Activated T-helper 2 cell treated with anti-CD3 and anti-CD28 coated beads, Interferon-gamma antibody, Interleukin-2, Interleukin-4, amounts not matched to agents 10 μg/mL and 5 μg/mL and 100 μg/mL, durations not matched to agents 14 hours and 24 hours and 36 hours (primary cell): ENCODE results near the gene DAB2. TPM values are rescaled to one million over a fixed set of nuclear protein-coding genes. Genes with fewer than 3 reads are reported as not detected.

Experiments used
- DNase-seq: peaks from one replicate; pipeline ENCODE4 v3.0.0; 2021; ENCODE audit warnings: low spot score
- H3K27ac Mint-ChIP-seq: one replicate; pipeline ENCODE4 v1.8.0; 2021; ENCODE audit warnings: mixed read lengths
- H3K27me3 Mint-ChIP-seq: one replicate; pipeline ENCODE4 v1.8.0; 2021; ENCODE audit warnings: low read depth, mixed read lengths
- H3K36me3 Mint-ChIP-seq: one replicate; pipeline ENCODE4 v1.8.0; 2021; ENCODE audit warnings: low read depth, mixed read lengths
- H3K4me1 Mint-ChIP-seq: one replicate; pipeline ENCODE4 v1.8.0; 2021; ENCODE audit warnings: low read depth, mixed read lengths
- H3K4me3 Mint-ChIP-seq: one replicate; pipeline ENCODE4 v1.8.0; 2021; ENCODE audit warnings: low read depth, mild to moderate bottlenecking, moderate library complexity, mixed read lengths
- H3K9me3 Mint-ChIP-seq: one replicate; pipeline ENCODE4 v1.8.0; 2021; ENCODE audit warnings: mixed read lengths
- intact Hi-C: fragments of 100-400 bp; cut with micrococcal nuclease; formaldehyde crosslinking; loops from one replicate; pipeline ENCODE4 v1.15.1; 2023
- total RNA-seq: library from RNA; stranded (reverse); gene quantifications from 2 replicates; pipeline ENCODE4 v1.2.3, GENCODE V29; 2022

Gene DAB2
- total RNA-seq, 1 donor from 2014 or later: not detected

DNA sequence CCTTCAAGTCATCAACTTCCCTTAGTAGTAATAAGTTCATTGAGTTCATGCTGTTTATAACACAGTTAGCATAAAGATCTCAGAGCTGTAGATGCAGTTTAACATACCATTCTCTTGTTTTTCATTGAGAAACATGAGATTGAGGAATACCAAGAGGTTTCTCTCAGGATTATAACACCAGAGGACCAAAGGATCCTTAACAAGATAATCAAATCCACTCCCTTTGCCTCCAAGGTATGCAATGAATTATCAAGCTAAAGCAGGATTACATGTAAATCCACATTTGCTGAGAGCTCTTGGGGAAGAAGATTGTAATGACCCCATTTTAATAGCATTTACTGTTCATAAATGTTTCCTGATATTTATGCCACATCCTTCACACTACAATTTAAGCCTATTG lies 35.1 kb upstream of the DAB2 start:
- H3K36me3 Mint-ChIP-seq: no peaks in the 10 kb centered on the region
- no peak for DNase-seq
- intact Hi-C loops: no loop called here
- no peak overlapping the region for H3K27ac Mint-ChIP-seq
- peaks cover 25% of the 10 kb centered on the region for H3K27me3 Mint-ChIP-seq
- H3K4me3 Mint-ChIP-seq: no peak overlapping the region
- H3K4me1 Mint-ChIP-seq: no peaks in the 10 kb centered on the region
- no peaks in the 10 kb centered on the region for H3K9me3 Mint-ChIP-seq

DNA sequence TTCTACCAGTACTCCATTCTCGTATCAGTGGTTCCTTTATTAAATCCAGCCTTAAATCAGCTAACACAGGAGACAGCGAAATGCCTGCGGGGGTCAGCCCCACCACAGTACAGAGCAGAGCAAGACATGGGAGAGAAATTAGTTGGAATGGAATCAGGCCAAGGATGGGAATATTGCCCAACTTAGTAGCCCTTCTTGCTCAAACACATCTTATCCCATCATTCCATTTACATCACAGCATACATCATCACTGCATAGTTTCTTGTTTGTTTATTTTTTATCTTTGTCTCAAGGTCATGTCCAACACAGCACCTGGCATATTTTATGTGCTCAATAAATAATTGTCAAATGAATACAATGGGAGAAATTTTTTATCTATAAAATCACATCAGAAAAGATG lies 34.3 kb upstream of the DAB2 start:
- no peaks in the 10 kb centered on the region for H3K9me3 Mint-ChIP-seq
- no peak overlapping the region for H3K4me3 Mint-ChIP-seq
- H3K36me3 Mint-ChIP-seq: no peaks in the 10 kb centered on the region
- no peaks in the 10 kb centered on the region for H3K4me1 Mint-ChIP-seq
- no peak overlapping the region for H3K27ac Mint-ChIP-seq
- intact Hi-C loops: no loop called here
- H3K27me3 Mint-ChIP-seq: peaks cover 25% of the 10 kb centered on the region
- no peak for DNase-seq

DNA sequence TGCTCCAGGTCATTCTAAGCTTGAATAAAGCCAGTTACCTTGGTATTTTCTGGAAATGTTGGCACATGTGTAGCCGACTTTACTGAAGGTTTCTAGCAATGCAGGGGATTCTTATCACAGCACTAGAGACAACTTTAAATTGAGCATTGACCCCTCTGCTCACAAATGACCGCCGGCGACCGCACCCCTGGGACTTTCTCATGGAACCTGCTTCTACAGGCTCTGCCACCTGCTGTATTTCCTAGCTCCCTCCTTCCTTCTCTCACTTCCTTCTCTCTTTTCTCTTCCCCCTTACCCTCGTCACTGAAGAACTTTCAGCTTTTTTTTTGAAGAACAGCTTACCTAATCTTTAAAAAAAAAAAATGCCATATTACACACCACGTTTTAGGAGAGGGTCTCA lies 30.9 kb upstream of the DAB2 start:
- Mint-ChIP-seq H3K27me3 (peaks cover 24% of the 10 kb centered on the region), H3K4me3 (no peak overlapping the region), H3K36me3 (no peaks in the 10 kb centered on the region), H3K9me3 (no peaks in the 10 kb centered on the region), H3K4me1 (no peaks in the 10 kb centered on the region), H3K27ac (no peak overlapping the region)
- no peak for DNase-seq
- intact Hi-C loops: no loop called here

GRCh38 chr5:39453606-39454005 lies 28.8 kb upstream of the DAB2 start:
- no peaks in the 10 kb centered on the region for H3K36me3 Mint-ChIP-seq
- H3K27ac Mint-ChIP-seq: no peak overlapping the region
- peaks cover 22% of the 10 kb centered on the region for H3K27me3 Mint-ChIP-seq
- no peaks in the 10 kb centered on the region for H3K4me1 Mint-ChIP-seq
- H3K9me3 Mint-ChIP-seq: no peaks in the 10 kb centered on the region
- intact Hi-C loops: no loop called here
- no peak for DNase-seq
- no peak overlapping the region for H3K4me3 Mint-ChIP-seq

DNA sequence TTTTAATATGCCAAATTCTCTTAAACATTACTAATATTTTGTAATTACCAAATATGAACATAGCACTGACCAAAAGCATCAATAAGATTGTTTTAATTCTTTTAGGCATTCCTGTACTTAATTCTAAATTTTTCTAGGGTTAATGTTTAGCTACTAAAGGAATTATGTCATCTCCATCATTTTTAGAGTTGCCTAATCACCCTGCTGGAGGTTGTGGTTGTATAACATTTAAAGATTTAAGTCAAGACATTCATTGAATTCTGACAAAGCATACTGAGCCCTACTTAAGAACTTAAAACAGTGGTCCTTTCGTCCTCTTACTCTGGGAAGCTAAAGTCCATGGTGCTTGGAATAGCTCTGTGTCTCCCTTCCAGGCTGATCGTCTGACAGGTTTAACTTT lies 28.1 kb upstream of the DAB2 start:
- Mint-ChIP-seq H3K4me1 (no peaks in the 10 kb centered on the region), H3K27ac (no peak overlapping the region), H3K9me3 (no peaks in the 10 kb centered on the region), H3K27me3 (peaks cover 18% of the 10 kb centered on the region), H3K4me3 (no peak overlapping the region), H3K36me3 (no peaks in the 10 kb centered on the region)
- intact Hi-C loops: no loop called here
- DNase-seq: no peak

DNA sequence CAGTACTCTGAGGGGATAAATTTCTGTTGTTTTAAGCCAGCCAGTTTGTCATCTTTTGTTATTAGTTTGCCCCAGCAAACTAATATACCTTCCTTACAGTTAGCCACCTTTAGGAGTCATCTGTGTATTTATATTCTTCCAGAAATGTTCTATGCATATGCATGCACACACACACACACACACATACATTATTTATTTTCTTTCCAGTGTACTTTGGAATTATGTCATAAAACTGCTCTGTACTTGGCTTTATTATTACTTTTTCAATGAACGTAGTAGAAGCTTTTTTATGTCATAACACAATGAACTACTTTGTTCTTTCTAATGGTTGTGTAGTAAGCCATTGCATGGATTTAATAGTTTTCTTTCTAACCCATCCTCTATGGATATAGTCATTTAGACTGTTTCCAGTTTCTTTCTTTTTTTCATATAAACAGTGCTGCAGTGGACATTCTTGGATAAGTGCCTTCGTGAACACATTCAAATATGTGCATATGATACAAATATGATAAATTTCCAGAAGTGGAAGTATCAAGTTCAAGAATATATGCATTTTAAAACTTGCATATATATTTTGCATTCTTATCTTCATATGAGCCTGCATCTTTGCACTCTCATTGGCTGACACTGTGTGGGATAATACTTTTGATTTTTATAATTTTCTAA lies 26.6 kb upstream of the DAB2 start:
- H3K9me3 Mint-ChIP-seq: no peaks in the 10 kb centered on the region
- no peak overlapping the region for H3K4me3 Mint-ChIP-seq
- H3K27ac Mint-ChIP-seq: no peak overlapping the region
- DNase-seq: no peak
- H3K27me3 Mint-ChIP-seq: peaks cover 12% of the 10 kb centered on the region
- intact Hi-C loops: no loop called here
- peaks cover 4% of the 10 kb centered on the region for H3K4me1 Mint-ChIP-seq
- no peaks in the 10 kb centered on the region for H3K36me3 Mint-ChIP-seq

DNA sequence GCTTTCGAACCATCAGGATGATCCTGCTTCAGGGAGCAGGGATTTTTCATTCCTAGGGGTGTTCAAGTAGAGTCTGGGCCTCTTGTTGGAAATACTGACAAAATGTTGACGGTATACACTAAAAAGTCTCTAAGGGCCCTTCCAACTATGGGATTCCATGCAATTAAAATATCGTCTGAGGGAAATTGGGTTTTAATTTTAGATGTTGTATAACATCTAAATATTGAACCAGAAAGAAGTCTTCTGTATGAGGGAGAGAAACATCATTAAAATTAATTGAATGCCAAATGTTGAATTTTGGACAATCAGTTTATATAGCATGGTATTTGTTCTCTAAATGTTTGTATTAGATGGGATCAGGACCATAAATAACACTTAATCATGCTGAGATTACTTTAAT lies 25.7 kb upstream of the DAB2 start:
- Mint-ChIP-seq H3K27ac (no peak overlapping the region), H3K27me3 (peaks cover 5% of the 10 kb centered on the region), H3K4me1 (peaks cover 4% of the 10 kb centered on the region), H3K36me3 (no peaks in the 10 kb centered on the region), H3K4me3 (no peak overlapping the region), H3K9me3 (no peaks in the 10 kb centered on the region)
- intact Hi-C loops: no loop called here
- no peak for DNase-seq

DNA sequence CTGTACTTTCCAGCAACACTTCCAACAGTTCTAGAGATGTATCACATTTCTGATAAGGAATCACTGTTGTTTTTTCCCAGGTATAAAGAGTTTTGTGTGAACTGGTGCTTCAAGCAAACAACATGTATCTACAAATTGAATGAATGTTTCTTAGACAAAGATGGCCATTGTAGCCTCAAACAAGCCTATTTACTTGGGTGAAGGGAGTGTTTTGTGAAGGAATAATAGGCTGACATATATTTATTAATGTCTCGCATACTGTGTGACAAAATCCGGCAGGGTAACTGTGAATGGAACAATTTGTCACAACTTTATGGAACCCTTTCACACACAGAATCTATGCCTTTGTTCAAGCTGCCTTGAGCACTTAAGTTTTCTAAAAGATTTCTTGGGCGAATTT lies 24.8 kb upstream of the DAB2 start:
- no peak for DNase-seq
- intact Hi-C loops: no loop called here
- H3K4me3 Mint-ChIP-seq: no peak overlapping the region
- H3K27me3 Mint-ChIP-seq: peaks cover 4% of the 10 kb centered on the region
- H3K36me3 Mint-ChIP-seq: no peaks in the 10 kb centered on the region
- no peak overlapping the region for H3K27ac Mint-ChIP-seq
- peaks cover 4% of the 10 kb centered on the region for H3K4me1 Mint-ChIP-seq
- H3K9me3 Mint-ChIP-seq: no peaks in the 10 kb centered on the region

- no peak overlapping the region for H3K27ac Mint-ChIP-seq
- H3K36me3 Mint-ChIP-seq: no peaks in the 10 kb centered on the region
- H3K27me3 Mint-ChIP-seq: peaks cover 3% of the 10 kb centered on the region
- DNase-seq: no peak
- H3K4me3 Mint-ChIP-seq: no peak overlapping the region
- no peaks in the 10 kb centered on the region for H3K9me3 Mint-ChIP-seq
- intact Hi-C loops: no loop called here
- H3K4me1 Mint-ChIP-seq: peaks cover 4% of the 10 kb centered on the region
Observed at GRCh38 chr5:39448506-39449128, 23.8 kb upstream of the DAB2 start.

DNA sequence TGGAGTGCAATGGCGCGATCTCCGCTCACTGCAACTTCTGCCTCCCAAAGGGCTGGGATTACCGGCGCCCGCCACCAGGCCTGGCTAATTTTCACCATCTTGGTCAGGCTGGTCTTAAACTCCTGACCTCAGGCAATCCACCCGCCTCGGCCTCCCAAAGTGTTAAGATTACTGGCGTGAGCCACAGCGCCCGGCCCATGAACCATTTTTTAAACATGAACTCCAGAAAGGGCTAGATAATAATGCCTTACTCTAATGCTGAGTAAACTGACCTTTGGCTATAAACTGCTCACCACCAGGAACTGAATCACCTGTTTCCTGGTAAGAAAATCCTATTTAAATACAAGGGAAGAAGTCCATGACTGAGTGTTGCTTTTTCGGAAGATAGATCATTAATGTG lies 23.2 kb upstream of the DAB2 start:
- Mint-ChIP-seq H3K9me3 (no peaks in the 10 kb centered on the region), H3K4me3 (no peak overlapping the region), H3K36me3 (no peaks in the 10 kb centered on the region), H3K27me3 (no peaks in the 10 kb centered on the region), H3K27ac (no peak overlapping the region), H3K4me1 (peaks cover 4% of the 10 kb centered on the region)
- intact Hi-C loops: no loop called here
- DNase-seq: no peak

- Mint-ChIP-seq H3K36me3 (no peaks in the 10 kb centered on the region), H3K27ac (no peak overlapping the region), H3K4me3 (no peak overlapping the region), H3K9me3 (no peaks in the 10 kb centered on the region), H3K27me3 (no peaks in the 10 kb centered on the region), H3K4me1 (peaks cover 4% of the 10 kb centered on the region)
- intact Hi-C loops: no loop called here
- DNase-seq: no peak
Observed at GRCh38 chr5:39447059-39447458, 22.3 kb upstream of the DAB2 start.

GRCh38 chr5:39446231-39446630 lies 21.5 kb upstream of the DAB2 start:
- Mint-ChIP-seq H3K27me3 (no peaks in the 10 kb centered on the region), H3K4me3 (no peak overlapping the region), H3K9me3 (no peaks in the 10 kb centered on the region), H3K36me3 (no peaks in the 10 kb centered on the region), H3K27ac (no peak overlapping the region), H3K4me1 (peaks cover 4% of the 10 kb centered on the region)
- no peak for DNase-seq
- intact Hi-C loops: no loop called here

GRCh38 chr5:39443911-39444310 lies 19.1 kb upstream of the DAB2 start:
- H3K36me3 Mint-ChIP-seq: no peaks in the 10 kb centered on the region
- no peaks in the 10 kb centered on the region for H3K9me3 Mint-ChIP-seq
- no peak overlapping the region for H3K27ac Mint-ChIP-seq
- intact Hi-C loops: no loop called here
- peaks cover 4% of the 10 kb centered on the region for H3K4me1 Mint-ChIP-seq
- no peak overlapping the region for H3K4me3 Mint-ChIP-seq
- no peaks in the 10 kb centered on the region for H3K27me3 Mint-ChIP-seq
- DNase-seq: no peak

DNA sequence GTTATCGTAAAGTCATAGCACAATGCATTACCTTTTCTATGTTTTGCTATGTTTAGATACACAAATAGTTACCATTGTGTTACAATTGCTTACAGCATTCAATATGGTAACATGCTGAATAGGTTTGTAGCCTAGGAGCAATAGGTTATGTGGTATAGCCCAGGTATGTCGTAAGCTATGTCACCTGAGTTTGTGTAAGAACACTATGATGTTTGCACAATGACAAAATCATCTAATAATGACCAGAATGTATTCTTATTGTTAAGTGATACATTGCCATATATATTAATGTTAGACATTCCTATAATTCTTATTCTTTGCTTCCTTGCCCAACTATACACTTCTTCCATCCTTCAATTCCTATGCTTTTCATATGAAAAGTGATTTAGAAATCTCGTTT lies 18.2 kb upstream of the DAB2 start:
- Mint-ChIP-seq H3K9me3 (no peaks in the 10 kb centered on the region), H3K27me3 (peaks cover 2% of the 10 kb centered on the region), H3K4me3 (no peak overlapping the region), H3K27ac (no peak overlapping the region), H3K4me1 (peaks cover 4% of the 10 kb centered on the region), H3K36me3 (no peaks in the 10 kb centered on the region)
- intact Hi-C loops: no loop called here
- no peak for DNase-seq
